ENCODE measurements around the gene EED. TPM values are rescaled to one million over a fixed set of nuclear protein-coding genes. Genes with fewer than 3 reads are reported as not detected.
A peak's percentile ranks its signal among the peaks of the same experiment; 100 is the strongest.
"Not testable (repeated sequence)": the region's sequence is repeated elsewhere in the genome, so short reads cannot be mapped to it uniquely, and the experiment has no call there.

Gene EED
- total RNA-seq, 1 experiment from 2014 or later = 20.0 TPM

DNA sequence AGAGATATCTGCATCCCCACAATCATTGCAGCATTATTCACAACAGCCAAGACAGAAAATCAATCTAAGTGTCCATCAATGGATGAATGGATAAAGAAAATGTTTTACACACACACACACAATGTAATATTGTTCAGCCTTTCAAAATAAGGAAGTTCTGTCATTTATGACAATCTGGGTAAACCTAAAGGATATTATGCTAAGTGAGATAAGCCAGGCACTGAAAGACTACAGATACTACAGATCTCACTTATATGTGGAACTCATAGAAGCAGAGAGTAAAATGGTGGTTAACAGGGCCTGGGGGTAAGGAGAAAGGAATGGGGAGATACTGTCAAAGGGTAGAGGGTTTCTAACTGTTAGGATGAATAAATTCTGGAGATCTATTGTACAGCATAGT lies 36.0 kb upstream of the EED start:
- H3K4me3 ChIP-seq (ENCODE audit: insufficient read depth, low read depth, low read length) = no peak overlapping the region
- DNase-seq = no peak
- no peaks in the 10 kb centered on the region for H3K36me3 ChIP-seq (replicated peaks; ENCODE audit: control insufficient read depth, insufficient read depth, low read length)
- H3K27me3 ChIP-seq (ENCODE audit: control insufficient read depth, insufficient read depth, low read length) = no peaks in the 10 kb centered on the region

DNA sequence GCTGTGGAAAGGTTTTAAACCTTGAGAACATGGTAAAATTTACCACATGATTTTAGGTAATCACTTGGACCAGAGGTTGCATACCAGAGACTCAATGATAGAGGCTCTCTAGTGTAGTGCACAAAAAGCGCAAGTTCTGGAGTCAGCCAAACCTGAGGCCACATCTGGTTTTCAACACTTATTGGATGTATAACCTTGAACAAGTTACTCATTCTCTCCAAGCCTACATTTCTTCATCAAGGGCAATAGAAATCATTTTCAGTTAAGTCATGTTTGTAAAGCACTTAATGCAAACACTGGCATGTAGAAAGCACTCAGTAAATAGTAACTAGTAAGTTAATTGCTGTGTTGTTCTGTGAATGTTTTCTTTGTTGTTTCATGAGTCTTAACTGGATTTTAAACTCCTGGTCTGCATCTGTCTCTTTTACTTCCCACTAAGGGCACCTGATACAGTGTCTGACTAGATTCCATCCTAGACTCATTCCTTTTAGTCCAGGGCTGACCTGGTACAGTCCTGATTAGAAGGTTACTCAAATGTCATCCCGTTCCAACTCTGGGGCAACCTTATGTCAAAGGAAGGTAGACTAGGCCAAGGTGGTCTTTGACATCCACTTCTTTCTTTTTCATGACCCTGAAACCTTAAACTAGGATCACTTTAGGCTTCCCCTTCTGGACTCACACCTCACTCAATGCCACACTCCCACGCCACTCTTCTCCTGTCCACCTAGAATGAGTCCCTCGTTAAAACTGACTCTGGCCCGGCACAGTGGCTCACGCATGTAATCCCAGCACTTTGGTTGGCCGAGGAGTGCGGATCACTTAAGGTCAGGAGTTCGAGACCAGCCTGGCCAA lies 34.5 kb upstream of the EED start:
- H3K27me3 ChIP-seq (ENCODE audit: control insufficient read depth, insufficient read depth, low read length) = no peaks in the 10 kb centered on the region
- no peak overlapping the region for H3K4me3 ChIP-seq (ENCODE audit: insufficient read depth, low read depth, low read length)
- DNase-seq = no peak
- H3K36me3 ChIP-seq (replicated peaks; ENCODE audit: control insufficient read depth, insufficient read depth, low read length) = no peaks in the 10 kb centered on the region

DNA sequence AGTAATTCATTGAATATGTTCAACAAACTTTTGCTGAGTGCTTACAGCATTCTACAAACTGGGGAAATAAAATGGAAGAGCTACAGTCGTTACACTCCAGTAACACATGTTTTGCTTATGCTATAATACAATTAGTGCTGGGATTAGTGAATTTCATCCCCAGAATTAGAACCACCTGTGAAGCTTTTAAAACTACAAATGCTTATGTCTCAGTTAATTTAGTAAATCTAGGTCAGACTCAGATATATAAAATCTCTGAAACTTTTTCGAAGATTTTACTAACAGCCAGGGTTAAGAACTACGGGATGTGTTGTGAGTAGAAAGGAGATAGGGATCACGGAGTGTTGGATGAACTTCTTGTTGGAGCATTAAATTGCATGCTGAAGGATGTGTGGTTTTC lies 33.7 kb upstream of the EED start:
- no peak for DNase-seq
- Histone ChIP-seq H3K27me3 (ENCODE audit: control insufficient read depth, insufficient read depth, low read length) (no peaks in the 10 kb centered on the region), H3K36me3 (replicated peaks; ENCODE audit: control insufficient read depth, insufficient read depth, low read length) (no peaks in the 10 kb centered on the region), H3K4me3 (ENCODE audit: insufficient read depth, low read depth, low read length) (no peak overlapping the region)

GRCh38 chr11:86211619-86212018 lies 32.9 kb upstream of the EED start:
- H3K36me3 ChIP-seq (replicated peaks; ENCODE audit: control insufficient read depth, insufficient read depth, low read length) = no peaks in the 10 kb centered on the region
- no peaks in the 10 kb centered on the region for H3K27me3 ChIP-seq (ENCODE audit: control insufficient read depth, insufficient read depth, low read length)
- no peak for DNase-seq

DNA sequence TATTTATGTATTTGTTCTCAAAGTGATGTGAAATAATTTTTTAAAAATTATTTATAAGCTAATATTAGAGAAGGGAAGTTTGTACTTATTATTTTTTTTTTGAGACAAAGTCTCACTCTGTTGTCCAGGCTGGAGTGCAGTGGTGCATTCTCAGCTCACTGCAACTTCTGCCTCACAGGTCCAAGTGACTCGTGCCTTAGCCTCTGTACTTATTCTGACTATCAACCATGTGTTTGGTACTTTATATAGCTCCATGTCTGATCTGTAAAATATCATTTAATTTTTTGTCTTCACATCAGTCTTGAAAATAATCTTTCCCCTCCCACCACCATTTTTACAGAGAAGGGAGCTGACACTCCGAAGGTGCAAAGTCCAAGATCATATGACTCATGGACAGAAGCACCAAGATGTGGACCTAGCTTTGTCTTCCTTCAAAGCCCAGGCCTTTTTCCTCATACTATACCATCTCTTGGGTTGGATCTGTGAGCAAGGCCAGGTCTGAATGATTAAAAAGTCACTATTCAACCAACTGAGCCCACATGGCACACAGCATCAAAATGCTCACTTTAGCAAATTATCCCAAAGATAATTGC lies 32.4 kb upstream of the EED start:
- Histone ChIP-seq H3K27me3 (ENCODE audit: control insufficient read depth, insufficient read depth, low read length) (no peaks in the 10 kb centered on the region), H3K4me3 (ENCODE audit: insufficient read depth, low read depth, low read length) (no peak overlapping the region), H3K36me3 (replicated peaks; ENCODE audit: control insufficient read depth, insufficient read depth, low read length) (no peaks in the 10 kb centered on the region)
- no peak for DNase-seq

More at GRCh38 chr11:86211619-86212018, 32.9 kb upstream of the EED start:
- H3K4me3 ChIP-seq (ENCODE audit: insufficient read depth, low read depth, low read length) = no peak overlapping the region

- Histone ChIP-seq H3K36me3 (replicated peaks; ENCODE audit: control insufficient read depth, insufficient read depth, low read length) (no peaks in the 10 kb centered on the region), H3K4me3 (ENCODE audit: insufficient read depth, low read depth, low read length) (no peak overlapping the region), H3K27me3 (ENCODE audit: control insufficient read depth, insufficient read depth, low read length) (no peaks in the 10 kb centered on the region)
- DNase-seq = no peak
Observed at GRCh38 chr11:86214710-86215109, 29.8 kb upstream of the EED start.

- Histone ChIP-seq H3K4me3 (ENCODE audit: insufficient read depth, low read depth, low read length) (no peak overlapping the region), H3K36me3 (replicated peaks; ENCODE audit: control insufficient read depth, insufficient read depth, low read length) (no peaks in the 10 kb centered on the region), H3K27me3 (ENCODE audit: control insufficient read depth, insufficient read depth, low read length) (no peaks in the 10 kb centered on the region)
- peak; percentile 75 for DNase-seq
Observed at GRCh38 chr11:86218125-86219084, 26.1 kb upstream of the EED start.

DNA sequence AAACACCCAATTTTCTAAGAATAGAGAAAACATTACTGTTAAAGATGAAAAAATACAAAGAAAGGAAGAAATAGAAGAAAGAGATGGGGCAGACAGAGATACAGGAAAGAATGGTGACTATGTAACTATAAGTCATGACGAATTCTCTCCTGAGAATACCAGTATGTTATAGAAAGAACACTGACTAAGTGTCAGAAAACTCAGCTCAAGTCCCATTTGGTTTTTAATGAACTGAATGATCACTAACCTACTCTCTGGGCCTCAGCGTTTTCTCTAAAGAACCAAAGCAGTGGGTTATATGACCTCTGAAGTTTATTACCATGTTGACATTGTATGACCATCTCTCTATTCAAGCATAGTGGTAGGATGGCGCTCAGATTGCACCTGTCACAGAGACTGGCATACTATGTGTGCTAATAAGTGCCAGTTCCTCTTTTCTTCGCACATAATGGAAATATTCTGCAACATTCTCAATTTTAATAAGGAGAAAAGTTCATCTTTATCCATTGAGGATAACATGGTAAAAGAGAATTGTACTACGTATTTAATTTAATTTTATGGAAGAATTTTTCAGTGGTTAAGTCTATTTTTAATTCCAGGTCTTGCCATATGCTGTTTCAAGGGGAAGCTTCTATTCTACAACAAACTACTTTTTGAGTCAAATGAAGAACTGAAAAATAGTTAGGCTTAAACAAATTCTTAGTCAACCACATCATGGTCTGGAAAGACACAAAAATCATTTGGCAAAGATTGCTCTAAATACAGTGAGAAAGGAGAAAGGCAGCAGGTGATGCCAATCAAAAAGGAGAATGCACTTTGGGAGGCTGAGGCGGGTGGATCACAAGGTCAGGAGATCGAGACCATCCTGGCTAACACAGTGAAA lies 25.0 kb upstream of the EED start:
- DNase-seq = no peak
- no peaks in the 10 kb centered on the region for H3K36me3 ChIP-seq (replicated peaks; ENCODE audit: control insufficient read depth, insufficient read depth, low read length)
- H3K4me3 ChIP-seq (ENCODE audit: insufficient read depth, low read depth, low read length) = no peak overlapping the region
- no peaks in the 10 kb centered on the region for H3K27me3 ChIP-seq (ENCODE audit: control insufficient read depth, insufficient read depth, low read length)

GRCh38 chr11:86220653-86221052 lies 23.9 kb upstream of the EED start:
- Histone ChIP-seq H3K36me3 (replicated peaks; ENCODE audit: control insufficient read depth, insufficient read depth, low read length) (no peaks in the 10 kb centered on the region), H3K27me3 (ENCODE audit: control insufficient read depth, insufficient read depth, low read length) (no peaks in the 10 kb centered on the region), H3K4me3 (ENCODE audit: insufficient read depth, low read depth, low read length) (no peak overlapping the region)
- DNase-seq = no peak

- Histone ChIP-seq H3K36me3 (replicated peaks; ENCODE audit: control insufficient read depth, insufficient read depth, low read length) (no peaks in the 10 kb centered on the region), H3K27me3 (ENCODE audit: control insufficient read depth, insufficient read depth, low read length) (no peaks in the 10 kb centered on the region), H3K4me3 (ENCODE audit: insufficient read depth, low read depth, low read length) (no peak overlapping the region)
- no peak for DNase-seq
Observed at GRCh38 chr11:86222081-86222480, 22.5 kb upstream of the EED start.

DNA sequence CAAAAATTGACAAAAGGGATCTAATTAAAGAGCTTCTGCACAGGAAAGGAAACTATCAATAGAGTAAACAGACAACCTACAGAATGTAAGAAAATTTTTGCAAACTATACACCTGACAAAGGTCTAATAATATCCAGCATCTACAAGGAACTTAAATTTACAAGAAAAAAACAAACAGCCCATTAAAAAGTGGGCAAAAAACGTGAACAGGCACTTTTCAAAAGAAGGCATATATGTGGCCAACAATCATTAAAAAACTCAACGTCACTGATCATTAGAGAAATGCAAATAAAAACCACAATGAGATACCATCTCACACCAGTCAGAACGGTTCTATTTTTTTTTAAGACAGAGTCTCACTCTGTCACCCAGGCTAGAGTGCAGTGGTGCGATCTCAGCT lies 20.0 kb upstream of the EED start:
- not testable (repeated sequence) for H3K27me3 ChIP-seq (ENCODE audit: control insufficient read depth, insufficient read depth, low read length); DNase-seq; H3K36me3 ChIP-seq (replicated peaks; ENCODE audit: control insufficient read depth, insufficient read depth, low read length); H3K4me3 ChIP-seq (ENCODE audit: insufficient read depth, low read depth, low read length)

- not testable (repeated sequence) for H3K27me3 ChIP-seq (ENCODE audit: control insufficient read depth, insufficient read depth, low read length); H3K4me3 ChIP-seq (ENCODE audit: insufficient read depth, low read depth, low read length); H3K36me3 ChIP-seq (replicated peaks; ENCODE audit: control insufficient read depth, insufficient read depth, low read length); DNase-seq
Observed at GRCh38 chr11:86225344-86225743, 19.2 kb upstream of the EED start.

- H3K4me3 ChIP-seq (ENCODE audit: insufficient read depth, low read depth, low read length) = no peak overlapping the region
- H3K36me3 ChIP-seq (replicated peaks; ENCODE audit: control insufficient read depth, insufficient read depth, low read length) = no peaks in the 10 kb centered on the region
- no peak for DNase-seq
- no peaks in the 10 kb centered on the region for H3K27me3 ChIP-seq (ENCODE audit: control insufficient read depth, insufficient read depth, low read length)
Observed at GRCh38 chr11:86228269-86229038, 16.1 kb upstream of the EED start.
